SKM-1 (cell line): ENCODE results near the gene DAZL.
A peak's percentile ranks its signal among the peaks of the same experiment; 100 is the strongest.

Experiments used
- DNase-seq: peaks from one replicate; lab custom pipeline; 2025; ENCODE audit not compliant: unreplicated experiment; lab: John Stamatoyannopoulos, UW

Gene DAZL, protein sequence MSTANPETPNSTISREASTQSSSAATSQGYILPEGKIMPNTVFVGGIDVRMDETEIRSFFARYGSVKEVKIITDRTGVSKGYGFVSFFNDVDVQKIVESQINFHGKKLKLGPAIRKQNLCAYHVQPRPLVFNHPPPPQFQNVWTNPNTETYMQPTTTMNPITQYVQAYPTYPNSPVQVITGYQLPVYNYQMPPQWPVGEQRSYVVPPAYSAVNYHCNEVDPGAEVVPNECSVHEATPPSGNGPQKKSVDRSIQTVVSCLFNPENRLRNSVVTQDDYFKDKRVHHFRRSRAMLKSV

DNA sequence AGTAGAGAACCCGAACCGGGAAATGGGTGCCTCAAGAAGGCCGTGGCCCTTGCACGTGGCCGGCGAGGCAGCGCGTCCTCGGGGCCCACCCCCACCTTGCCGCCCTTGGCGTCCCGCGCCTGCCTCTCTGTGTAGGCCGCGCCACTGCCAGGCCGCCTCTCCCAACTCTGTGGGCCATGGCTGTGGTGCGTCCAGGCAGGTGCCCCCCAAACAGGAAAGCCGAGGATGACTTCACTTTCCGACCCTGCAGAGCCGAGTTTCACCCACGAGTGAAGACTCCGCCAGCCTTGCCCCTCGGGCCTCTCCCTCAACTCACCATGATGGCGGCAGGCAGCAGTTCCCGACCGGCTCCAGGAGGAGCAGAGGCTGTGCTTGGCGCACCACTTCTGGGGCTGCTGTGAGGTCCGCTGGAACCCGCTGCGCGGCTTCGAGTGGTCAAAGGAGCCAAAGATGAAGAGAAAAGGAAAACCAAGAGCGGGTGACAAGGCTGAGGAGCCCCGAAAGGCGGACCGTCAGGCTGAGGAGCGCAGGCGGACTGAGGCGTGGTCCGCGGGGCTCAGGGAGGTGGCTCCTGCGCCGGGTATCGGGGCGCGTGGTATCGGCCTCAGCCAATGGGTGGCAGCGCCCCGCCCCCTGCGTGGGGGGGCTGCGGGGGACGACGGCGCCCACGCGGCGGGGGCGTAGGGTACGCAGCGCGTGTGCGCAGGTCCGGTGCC, at the start of gene DAZL:
TSS of gene DAZL (minus strand) at position 537 of the 716 bp plus-strand sequence. CDS start at position 319, 218 bp downstream.
- no peak for DNase-seq

DNA sequence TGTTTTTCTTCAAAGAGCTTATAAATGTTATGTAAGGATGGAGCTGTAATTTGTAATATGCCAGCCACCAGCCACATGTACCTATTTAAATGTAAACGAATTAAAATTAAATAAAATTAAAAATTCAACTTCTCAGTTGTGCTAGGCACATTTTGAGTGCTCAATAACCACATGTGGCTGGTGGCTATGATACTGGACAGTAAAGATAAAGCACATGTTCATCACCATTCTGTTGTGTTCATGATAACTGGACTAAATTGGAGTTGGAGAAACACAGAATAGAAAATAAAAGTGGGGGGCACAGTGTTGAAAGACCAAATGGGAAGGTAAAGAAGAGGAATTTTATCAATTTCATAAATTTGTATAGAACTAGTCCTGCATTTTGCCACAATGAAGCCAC, 49.8 kb upstream of the DAZL start:
- DNase-seq: no peak

DNA sequence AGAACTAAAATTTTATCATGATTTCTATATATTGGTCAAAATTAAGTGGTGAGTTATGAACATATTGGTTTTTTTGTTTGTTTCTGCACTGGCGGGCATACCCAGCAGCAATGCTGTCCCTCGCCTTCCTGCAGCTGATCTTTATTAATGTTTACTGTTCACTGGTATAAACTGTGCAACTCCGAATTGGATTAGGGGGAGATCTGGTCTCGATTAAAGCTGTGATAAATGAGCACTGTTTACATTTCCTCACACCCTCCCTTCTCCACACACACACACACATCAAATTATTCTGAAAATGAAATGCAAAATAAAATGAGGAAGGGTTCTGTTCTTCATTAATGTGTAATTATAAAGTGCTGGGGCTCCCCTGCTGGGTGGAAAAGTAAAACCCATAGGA, 48.5 kb upstream of the DAZL start:
- no peak for DNase-seq

DNA sequence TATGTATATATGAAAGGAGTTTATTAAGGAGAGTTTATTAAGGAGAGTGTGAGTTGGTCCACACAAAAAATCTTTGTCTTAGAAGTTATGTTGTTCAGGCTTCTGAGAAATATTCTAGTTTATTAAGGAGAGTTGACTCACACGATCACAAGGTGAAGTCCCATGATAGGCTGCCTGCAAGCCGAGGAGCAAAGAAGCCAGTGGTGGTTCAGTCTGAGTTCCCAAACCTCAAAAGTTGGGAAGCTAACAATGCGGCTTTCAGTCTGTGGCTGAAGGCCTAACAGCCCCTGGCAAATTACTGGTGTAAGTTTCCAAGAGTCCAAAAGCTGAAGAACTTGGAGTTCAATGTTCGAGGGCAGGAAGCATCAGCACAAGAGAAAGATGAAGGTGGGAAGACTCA, 42.4 kb upstream of the DAZL start:
- DNase-seq: no peak

DNA sequence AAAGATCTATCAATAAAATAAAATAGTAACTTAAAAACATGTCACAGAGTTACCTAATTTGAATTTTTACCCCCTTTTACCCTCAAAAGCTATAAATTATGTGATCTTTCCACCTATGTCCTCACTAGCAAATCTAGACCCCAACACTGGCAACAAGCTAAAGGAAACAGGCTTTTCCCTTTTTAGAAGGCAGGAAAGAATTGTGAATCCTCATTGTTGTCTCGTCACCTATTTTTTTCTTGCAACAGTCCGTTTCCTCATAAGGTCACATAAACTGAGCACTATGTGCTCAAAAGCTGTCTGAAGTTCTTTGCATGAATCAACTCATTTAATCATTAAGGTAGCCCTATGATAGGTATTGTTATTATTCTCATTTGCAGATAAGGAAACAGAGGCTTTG, 34.6 kb upstream of the DAZL start:
- no peak for DNase-seq

DNA sequence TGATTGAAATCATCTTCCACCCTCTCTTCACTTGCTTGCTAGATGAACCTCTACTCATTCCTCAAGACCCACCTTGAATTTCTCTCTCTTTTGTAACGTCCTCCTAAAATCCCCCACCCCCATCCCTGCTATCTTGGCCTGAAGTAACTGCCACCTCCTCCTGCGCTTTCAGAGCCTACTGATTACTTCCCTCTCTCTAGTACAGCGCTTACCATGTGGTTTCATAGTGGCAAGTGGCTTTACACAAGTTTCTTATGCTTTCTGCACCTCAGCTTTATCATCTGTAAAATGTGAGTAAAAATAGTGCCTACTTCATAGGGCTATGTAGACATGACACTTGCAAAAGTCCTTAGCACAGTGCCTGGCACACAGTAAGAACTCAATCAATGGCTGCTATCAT, 28.7 kb upstream of the DAZL start:
- DNase-seq: no peak

DNA sequence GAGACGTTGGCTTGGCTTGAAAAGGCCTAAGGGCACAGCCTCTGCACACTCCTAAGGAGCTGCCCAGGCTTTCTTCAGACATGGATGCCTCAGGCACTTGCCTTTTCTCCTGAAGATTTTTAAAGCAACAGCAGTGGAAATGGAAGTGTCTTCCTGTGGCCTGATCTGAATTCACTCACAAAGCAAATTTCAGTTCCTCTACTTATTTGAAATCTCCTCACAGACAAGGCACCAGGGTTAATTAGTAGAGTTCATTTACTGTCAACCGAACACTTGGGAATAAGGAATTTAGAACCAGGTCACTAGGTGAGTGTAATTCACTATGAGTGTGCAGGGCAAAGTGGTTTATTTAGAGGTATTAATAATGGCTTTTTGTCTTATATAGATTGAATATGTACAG, 27.2 kb upstream of the DAZL start:
- no peak for DNase-seq

DNA sequence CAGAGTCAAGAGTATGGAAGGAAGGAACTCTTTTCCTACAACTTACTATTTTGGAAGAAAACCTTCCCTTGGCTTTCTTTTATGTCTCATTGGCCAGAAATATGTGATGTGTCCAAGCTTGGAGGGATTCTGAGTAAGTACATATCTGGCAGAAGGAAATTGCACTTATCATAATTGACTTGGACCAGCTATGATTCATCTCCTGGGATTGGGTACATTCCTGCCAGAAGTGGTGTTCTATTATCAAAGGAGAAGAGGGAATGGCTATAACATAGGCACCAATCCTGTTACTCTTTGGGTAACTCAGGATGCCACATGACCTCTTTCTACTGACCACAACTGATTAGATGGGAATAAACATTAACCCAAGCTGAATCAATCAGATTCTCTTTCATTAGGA, 13.5 kb upstream of the DAZL start:
- DNase-seq: no peak

DNA sequence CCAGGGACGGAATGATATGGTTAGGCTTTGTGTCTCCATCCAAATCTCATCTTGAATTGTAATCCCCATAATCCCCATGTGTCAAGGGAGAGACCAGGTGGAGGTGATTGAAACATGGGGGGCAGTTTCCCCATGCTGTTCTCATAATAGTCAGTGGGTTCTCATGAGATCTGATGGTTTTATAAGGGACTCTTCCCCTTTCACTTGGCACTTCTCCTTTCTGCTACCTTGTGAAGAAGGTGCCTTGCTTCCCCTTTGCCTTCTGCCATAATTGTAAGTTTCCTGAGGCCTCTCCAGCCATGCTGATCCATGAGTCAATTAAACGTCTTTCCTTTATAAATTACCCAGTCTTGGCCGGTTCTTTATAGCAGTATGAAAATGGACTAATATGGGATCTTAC, 11.9 kb upstream of the DAZL start:
- peak; percentile 8 for DNase-seq

DNA sequence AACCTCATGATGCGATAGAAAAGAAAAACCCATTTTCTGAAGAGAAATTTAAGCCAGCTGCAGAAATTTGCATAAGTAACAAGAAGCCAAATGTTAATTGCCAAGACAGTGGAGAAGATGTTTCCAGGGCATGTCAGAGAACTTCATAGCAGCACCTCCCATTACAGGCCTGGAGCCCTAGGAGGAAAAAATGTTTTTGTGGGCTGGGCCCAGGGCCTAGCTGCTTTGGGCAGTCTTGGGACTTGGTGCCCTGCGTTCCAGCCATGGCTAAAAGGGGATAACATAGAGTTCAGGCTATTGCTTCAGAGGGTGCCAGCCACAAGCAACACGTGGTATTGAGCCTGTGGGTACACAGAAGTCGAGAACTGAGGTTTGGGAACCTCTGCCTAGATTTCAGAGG, 10.9 kb upstream of the DAZL start:
- DNase-seq: no peak

DNA sequence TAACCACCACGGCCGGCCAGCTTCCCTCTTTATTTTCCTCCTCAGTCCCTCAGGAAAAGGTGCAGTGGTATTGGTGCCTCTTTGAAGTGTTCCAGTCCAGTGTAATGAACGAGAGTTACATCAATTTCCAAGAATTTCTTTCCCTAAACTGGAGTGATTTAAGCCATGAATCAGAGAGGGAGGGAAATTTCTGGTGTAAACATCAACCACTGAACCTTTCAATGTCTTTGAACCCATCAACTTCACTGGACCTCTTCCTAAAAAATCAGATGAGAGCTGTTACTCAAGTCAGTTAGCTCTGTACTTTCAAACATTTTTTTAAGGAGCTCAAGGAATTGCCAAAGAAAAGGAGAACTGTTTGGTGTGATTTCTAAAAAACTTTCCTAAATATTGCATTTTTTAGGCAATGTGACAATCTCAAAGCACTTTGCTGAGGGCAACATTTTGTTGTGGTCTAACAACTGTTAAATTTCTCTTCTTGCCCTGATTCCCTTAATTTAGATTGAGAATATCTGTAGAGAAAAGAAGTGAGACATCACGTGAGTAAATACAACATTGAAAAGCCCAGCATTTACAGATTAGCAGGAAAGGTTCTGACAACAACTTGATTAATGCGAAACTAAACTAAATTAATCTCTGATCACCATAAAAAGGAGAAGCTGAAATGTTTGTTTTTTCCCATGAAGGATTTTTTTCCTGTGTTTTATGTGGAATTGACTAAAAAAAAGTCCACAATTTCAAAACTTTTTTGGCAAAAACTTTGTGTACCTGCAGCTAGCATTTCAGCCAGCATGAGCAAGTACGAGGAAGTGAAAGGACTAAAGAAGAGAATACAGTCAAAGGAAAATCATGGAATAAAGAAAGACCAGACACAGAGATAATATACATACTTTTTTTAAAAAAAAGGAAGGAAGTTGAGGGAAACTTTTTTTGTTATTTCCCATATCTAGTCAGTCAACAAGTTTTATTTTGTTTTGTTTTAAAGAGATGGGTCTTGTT, 9.1 kb upstream of the DAZL start:
- DNase-seq: no peak

DNA sequence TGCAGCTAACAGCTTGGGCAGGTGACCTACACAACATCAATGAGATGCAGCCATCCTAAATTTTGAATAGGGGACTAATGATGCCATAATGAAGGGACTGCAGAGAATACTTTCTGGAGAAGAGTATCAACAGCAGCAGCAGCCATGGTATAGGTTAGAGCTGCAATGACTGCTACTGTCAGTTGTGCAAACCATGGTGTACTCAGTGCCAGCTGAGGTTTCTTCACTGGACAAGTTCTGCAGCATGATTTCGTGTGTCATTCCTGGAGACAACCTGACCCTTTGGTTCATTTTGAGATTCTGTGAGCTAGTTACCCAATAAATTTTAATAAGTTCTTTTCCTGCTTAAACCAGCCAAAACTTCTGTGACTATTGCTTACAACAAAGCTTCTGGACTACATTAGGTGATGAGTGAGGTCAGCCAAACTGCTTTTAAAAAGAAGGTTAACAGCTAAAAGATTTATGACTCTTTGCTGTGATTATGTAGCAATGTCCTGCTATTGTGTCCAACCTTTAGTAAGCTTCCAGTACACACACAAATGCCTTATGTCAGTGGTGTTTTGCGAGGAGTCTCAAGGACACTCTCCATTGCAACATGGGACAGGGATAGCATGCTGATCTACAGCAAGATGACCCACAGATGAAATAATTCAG, 4.8 kb upstream of the DAZL start:
- no peak for DNase-seq

DNA sequence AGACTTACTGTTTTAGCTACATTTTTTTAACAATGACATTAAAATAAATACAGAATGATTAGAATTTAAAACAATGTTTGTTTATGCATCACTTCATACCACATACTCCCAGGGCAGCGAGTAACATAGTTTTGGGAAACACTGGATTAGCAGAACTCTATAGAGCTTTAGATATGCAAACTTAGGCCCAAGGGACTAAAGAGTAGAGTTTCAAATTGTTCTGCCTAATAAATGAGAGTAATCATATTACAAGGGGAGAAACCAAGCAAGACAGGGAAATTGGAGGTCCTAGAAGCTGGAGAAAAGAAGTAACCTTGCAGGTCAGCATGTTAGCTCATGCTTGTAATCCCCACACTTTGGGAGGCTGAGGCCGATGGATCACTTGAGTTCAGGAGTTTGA, 3.6 kb upstream of the DAZL start:
- no peak for DNase-seq

DNA sequence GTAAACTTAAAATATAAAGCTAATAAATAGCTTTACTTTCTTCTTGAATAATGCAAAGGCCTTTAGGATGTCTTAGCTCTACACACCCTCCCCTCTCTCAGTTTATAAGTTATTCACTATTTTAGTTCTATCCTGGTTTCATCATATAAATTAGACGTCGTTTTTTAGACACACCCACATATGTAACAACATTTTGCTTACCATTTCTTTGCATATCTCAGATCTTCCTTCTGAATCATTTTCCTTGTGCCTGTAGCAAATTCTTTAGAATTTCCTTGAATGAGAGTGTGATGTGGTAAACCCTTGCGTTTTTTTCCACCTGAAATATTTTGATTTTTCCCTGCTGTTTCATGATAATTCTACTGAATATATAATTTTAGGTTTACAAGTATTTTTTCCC, 2.5 kb upstream of the DAZL start:
- DNase-seq: no peak

DNA sequence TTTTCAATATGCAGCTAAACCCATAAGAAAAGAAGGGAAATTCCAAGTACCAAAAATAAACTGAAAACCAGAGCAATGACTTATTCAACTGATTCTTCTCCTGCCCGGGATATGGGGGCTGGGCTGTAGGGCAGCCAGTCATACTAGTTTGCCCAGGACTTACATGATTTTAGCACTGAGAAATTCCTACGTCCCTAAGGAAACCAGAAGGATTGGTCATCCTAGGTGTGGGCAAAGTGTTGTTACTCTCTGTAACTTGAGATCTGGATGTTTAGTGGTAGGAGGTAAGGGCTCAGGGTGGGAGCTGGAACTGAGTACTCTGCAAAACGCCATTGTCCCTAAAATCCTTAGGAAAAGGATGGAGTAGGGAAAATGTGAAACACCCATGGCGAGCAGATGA, 1.2 kb upstream of the DAZL start:
- no peak for DNase-seq

DNA sequence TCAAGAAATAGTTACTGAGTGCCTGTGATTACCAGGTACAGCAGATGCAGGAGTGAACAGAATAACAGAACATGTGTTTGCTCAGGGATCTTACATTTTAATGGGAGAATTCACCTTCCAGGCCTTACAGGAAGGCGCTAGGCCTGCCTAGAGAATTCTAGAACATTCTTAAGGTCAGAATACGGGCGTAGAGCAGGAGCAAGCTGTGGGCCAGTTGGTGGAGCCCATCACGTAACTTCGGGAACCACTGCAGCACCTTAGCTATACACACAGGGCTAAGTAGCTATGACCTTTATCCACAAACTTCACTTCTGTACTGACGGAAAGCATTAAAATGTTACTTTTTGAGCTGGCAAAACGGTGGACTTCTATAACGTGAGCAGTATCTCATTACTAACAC, 743 bp upstream of the DAZL start:
- no peak for DNase-seq

DNA sequence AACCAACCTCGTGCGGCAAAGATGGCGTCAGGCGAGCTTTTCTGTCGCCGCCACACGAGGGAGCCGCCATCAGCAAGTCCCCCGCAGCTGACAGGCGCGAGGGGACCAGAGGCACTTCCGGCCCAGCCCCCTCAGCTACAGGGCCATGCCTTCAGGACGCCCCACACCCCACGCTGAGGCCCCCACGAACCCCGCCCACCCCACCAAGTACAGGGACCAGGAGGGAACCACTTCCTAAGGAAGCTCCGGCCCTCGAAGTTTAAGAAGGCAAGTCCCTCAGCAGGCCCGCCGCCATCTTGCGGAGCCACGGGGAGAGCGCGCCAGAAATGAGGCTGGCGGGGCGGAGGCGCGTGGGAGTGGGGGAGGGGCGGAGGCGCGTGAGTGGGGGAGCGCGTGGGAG, 790 bp downstream of the DAZL start:
- DNase-seq: no peak

DNA sequence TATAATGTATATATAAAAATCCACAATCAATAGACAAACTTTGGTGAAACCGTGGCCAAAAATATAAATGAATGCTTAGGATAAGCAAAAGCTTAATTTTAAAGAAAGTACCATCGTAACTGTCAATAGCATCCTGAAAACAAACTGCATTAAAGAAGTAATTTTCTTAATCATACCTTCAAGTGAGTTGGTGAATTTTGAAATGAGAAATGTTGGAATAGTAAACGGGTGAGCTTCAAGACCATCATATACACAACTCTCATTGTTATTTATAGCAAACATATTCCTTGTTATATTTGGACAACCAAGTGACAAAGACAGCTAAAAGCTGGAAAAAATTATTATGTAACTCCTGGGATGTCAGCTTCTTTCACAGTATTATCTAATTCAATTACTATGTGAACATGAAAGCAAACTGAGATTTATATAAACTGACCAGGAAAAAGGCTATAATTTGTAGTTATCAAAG, 3.7 kb downstream of the DAZL start:
- DNase-seq: no peak

DNA sequence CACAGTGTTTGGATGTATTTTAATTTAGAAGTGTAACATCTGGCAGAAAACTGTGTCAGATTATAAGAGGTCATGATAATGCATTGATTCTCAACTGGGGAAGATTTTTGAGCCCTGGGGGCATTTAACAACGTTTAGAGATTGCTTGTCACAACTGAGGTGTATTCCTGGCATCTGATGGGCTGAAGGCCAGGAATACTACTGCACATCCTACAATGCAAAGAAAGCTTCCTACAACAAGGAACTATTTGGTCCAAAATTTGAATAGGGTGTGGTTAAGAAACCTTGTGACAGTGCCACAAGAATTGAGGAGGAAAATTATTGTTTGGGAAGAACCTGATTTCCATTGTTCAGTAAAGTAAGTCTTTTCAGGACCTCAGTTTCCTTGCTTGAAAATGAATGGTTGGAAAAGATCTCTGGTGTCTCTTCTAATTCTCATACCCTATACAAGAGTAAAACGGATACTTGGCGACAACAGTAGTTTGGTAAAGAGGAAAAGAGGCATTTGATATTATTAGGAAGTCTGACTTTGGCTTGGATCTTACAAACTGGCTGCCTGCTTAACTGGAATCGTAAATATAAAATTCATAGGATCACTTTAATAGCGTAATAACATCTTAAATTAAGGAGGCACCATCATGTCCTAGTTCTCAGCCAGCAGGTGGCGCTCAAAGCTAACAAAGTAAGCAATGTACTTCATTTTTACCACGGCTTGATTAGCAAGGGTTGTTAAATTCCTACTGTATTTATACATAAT, 4.3 kb downstream of the DAZL start:
- peak; percentile 61 for DNase-seq

DNA sequence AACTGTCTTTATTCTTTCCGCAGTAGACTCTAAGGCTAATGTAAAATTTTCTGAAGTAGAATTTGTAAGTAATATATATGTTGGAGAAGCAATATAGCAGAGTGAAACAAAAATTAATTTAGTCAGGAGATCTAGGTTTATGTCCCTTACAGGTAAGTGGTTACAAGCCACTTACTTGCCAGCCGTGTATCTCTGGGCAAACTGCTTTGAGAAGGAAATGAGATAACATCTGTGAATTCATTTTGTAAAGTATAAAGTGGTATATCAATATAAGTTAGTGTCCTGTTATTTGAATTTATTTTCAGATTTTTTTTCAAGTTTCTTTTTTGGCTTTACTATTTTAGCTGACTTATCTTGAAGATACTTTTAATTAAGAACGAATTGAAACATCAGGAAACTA, 5.5 kb downstream of the DAZL start:
- DNase-seq: no peak
